Thyroid gland (tissue), 4 donors: ENCODE data around the gene FHIT.

Experiments used
- CTCF ChIP-seq, 6 experiments: fragments of 200-600 bp in 3 of 6; fragments of 450-650 bp in 3 of 6; sonication (generic) in 3 of 6; IDR thresholded peaks; one replicate each; pipeline ENCODE4 v1.5.1; 2016 to 2019; ENCODE audit warnings: antibody characterized with exemption in 6 of 6, mild to moderate bottlenecking in 2 of 6, inconsistent platforms in 1 of 6, moderate library complexity in 1 of 6
- POLR2A ChIP-seq, 2 donors: fragments of 450-650 bp; IDR thresholded peaks; one replicate each; pipeline ENCODE4 v1.6.1; 2017; ENCODE audit warnings: antibody characterized with exemption in 2 of 2, mild to moderate bottlenecking in 2 of 2, moderate library complexity in 1 of 2

DNA sequence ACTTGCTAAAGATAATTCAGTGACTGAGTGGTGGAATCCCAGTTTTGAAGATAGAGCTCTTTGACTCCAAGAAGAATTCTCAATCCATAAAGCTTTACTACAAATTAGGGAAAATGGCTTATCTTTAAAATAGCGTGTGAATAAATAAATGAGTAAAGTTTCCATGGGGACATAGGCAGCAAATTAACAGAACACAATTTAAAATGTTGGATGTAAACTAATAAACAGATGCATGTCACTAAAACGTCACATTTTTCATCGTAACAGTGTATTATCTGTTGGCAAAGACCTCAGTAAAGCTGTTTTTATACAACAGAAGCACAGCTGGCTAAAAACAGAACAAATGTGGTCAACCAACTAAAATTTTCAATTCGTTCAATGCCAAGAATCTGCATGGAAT lies 1287.6 kb downstream of the FHIT start:
- no peak for TF ChIP-seq CTCF (IDR thresholded peaks at IDR 0.05)
- TF ChIP-seq POLR2A (IDR thresholded peaks at IDR 0.05): no peak
